Naive B cell (primary cell): ENCODE results near the gene ATP5F1D. TPM values are rescaled to one million over a fixed set of nuclear protein-coding genes. Genes with fewer than 3 reads are reported as not detected.

Source experiments
- ATAC-seq, 2 donors: fragments of 150-1000 bp; cut with Tn5 transposase; 2 replicates each; pipeline ENCODE4 v1.10.0; 2021; ENCODE audit warnings: low read depth in 2 of 2, mild to moderate bottlenecking in 2 of 2, moderate library complexity in 2 of 2
- DNase-seq: peaks from one replicate; pipeline ENCODE4 v3.0.0; 2022
- H3K27ac Mint-ChIP-seq, 6 donors: one replicate each; pipeline ENCODE4 v1.8.0; 2020 to 2022; ENCODE audit warnings: mild to moderate bottlenecking in 6 of 6, mixed read lengths in 6 of 6, moderate library complexity in 5 of 6, inconsistent platforms in 2 of 6
- H3K27me3 Mint-ChIP-seq, 3 donors: one replicate each; pipeline ENCODE4 v1.8.0; 2021 to 2022; ENCODE audit warnings: mixed read lengths in 3 of 3, mild to moderate bottlenecking in 1 of 3
- H3K36me3 Mint-ChIP-seq, 2 donors: one replicate each; pipeline ENCODE4 v1.8.0; 2020 to 2022; ENCODE audit warnings: mixed read lengths in 2 of 2, inconsistent platforms in 1 of 2, mild to moderate bottlenecking in 1 of 2
- H3K4me1 Mint-ChIP-seq, 3 donors: one replicate each; pipeline ENCODE4 v1.8.0; 2020 to 2022; ENCODE audit warnings: mixed read lengths in 3 of 3, inconsistent platforms in 1 of 3, mild to moderate bottlenecking in 1 of 3, moderate library complexity in 1 of 3
- H3K4me3 Mint-ChIP-seq, 8 donors: one replicate each; pipeline ENCODE4 v1.8.0; 2020 to 2022; ENCODE audit warnings: mild to moderate bottlenecking in 8 of 8, mixed read lengths in 8 of 8, moderate library complexity in 8 of 8, inconsistent platforms in 2 of 8
- H3K9me3 Mint-ChIP-seq, 7 donors: one replicate each; pipeline ENCODE4 v1.8.0; 2020 to 2022; ENCODE audit warnings: mixed read lengths in 7 of 7, mild to moderate bottlenecking in 5 of 7, inconsistent platforms in 2 of 7, moderate library complexity in 1 of 7
- polyA plus RNA-seq, 6 donors: library from polyadenylated mRNA; unstranded; fragments of 300-500 nt; fragmentation: Illumina TruSeq; gene quantifications; one replicate each; pipeline ENCODE4 v1.2.3, GENCODE V29; 2021; ENCODE audit warnings: low read depth in 6 of 6

The ATP5F1D gene
- polyA plus RNA-seq, 6 donors from 2014 or later: 132 to 222 (median 199) TPM

GRCh38 chr19:1272423-1273262 lies 31.1 kb downstream of the ATP5F1D start:
- Mint-ChIP-seq H3K4me3 (peak overlapping the region; percentile 15 to 96 (median 62)), H3K4me1 (peaks cover 56 to 66% (median 65%) of the 10 kb centered on the region in 3 donors), H3K27ac (peak overlapping the region; percentile 56 to 97 (median 87)), H3K36me3 (peaks cover 0 to 5% of the 10 kb centered on the region in 2 donors), H3K27me3 (no peaks in the 10 kb centered on the region), H3K9me3 (no peaks in the 10 kb centered on the region)
- DNase-seq (no peak), ATAC-seq (no peak)

GRCh38 chr19:1273263-1274041 lies 31.9 kb downstream of the ATP5F1D start:
- Mint-ChIP-seq H3K9me3 (no peaks in the 10 kb centered on the region), H3K27ac (peak overlapping the region; percentile 86 to 98 (median 91)), H3K27me3 (no peaks in the 10 kb centered on the region), H3K36me3 (peaks cover 0 to 5% of the 10 kb centered on the region in 2 donors), H3K4me1 (peaks cover 51 to 64% (median 63%) of the 10 kb centered on the region in 3 donors), H3K4me3 (peak overlapping the region; percentile 32 to 96 (median 68))
- ATAC-seq (no peak), DNase-seq (no peak)

- H3K27ac Mint-ChIP-seq: peak overlapping the region; percentile 76 to 98 (median 91)
- H3K27me3 Mint-ChIP-seq: no peaks in the 10 kb centered on the region
- ATAC-seq: no peak
- H3K36me3 Mint-ChIP-seq: peaks cover 0 to 5% of the 10 kb centered on the region in 2 donors
- H3K4me1 Mint-ChIP-seq: peaks cover 44 to 62% (median 57%) of the 10 kb centered on the region in 3 donors
- no peaks in the 10 kb centered on the region for H3K9me3 Mint-ChIP-seq
- DNase-seq: no peak
- H3K4me3 Mint-ChIP-seq: peak overlapping the region; percentile 32 to 96 (median 74)
These were observed 32.7 kb downstream of the ATP5F1D start for GRCh38 chr19:1274081-1274851.

GRCh38 chr19:1274852-1275259 lies 33.3 kb downstream of the ATP5F1D start:
- DNase-seq (no peak), ATAC-seq (no peak)
- H3K27me3 Mint-ChIP-seq: no peaks in the 10 kb centered on the region
- H3K9me3 Mint-ChIP-seq: no peaks in the 10 kb centered on the region
- H3K27ac Mint-ChIP-seq: peak overlapping the region in 3 of 6 donors; percentile 88 to 97 (median 89)
- H3K4me1 Mint-ChIP-seq: peaks cover 49 to 66% (median 59%) of the 10 kb centered on the region in 3 donors
- peaks cover 0 to 5% of the 10 kb centered on the region in 2 donors for H3K36me3 Mint-ChIP-seq
- peak overlapping the region in 6 of 8 donors; percentile 67 to 96 (median 73) for H3K4me3 Mint-ChIP-seq

- peak within 1 kb of the TSS; percentile 93 to 99 (median 96) for H3K27ac Mint-ChIP-seq
- peak within 1 kb of the TSS; percentile 79 to 96 (median 86) for H3K4me3 Mint-ChIP-seq
- DNase-seq (peak; percentile 94), ATAC-seq (peak; percentile 81)
- H3K4me1 Mint-ChIP-seq: peaks cover 49 to 66% (median 54%) of the 10 kb centered on the region in 3 donors
- no peaks in the 10 kb centered on the region for H3K27me3 Mint-ChIP-seq
- H3K9me3 Mint-ChIP-seq: no peaks in the 10 kb centered on the region
- peaks cover 0 to 5% of the 10 kb centered on the region in 2 donors for H3K36me3 Mint-ChIP-seq
These were observed 33.9 kb downstream of the ATP5F1D start, which contains the start of gene FAM174C for GRCh38 chr19:1275260-1275975. TSS of gene FAM174C (plus strand) at chr19:1275530. CDS start at chr19:1275550, 20 bp downstream.

- Mint-ChIP-seq H3K9me3 (no peaks in the 10 kb centered on the region), H3K4me1 (peaks cover 43 to 60% (median 47%) of the 10 kb centered on the region in 3 donors), H3K36me3 (peaks cover 0 to 5% of the 10 kb centered on the region in 2 donors), H3K27ac (peak overlapping the region; percentile 93 to 99 (median 96)), H3K4me3 (peak overlapping the region; percentile 79 to 91 (median 86)), H3K27me3 (no peaks in the 10 kb centered on the region)
- no peak for ATAC-seq
- no peak for DNase-seq
These were observed 34.6 kb downstream of the ATP5F1D start for GRCh38 chr19:1275976-1276627.

GRCh38 chr19:1276628-1277022 lies 35.1 kb downstream of the ATP5F1D start:
- peaks cover 40 to 57% (median 43%) of the 10 kb centered on the region in 3 donors for H3K4me1 Mint-ChIP-seq
- peaks cover 0 to 5% of the 10 kb centered on the region in 2 donors for H3K36me3 Mint-ChIP-seq
- no peak for DNase-seq
- no peaks in the 10 kb centered on the region for H3K9me3 Mint-ChIP-seq
- peaks cover 0 to 2% (median 0%) of the 10 kb centered on the region in 3 donors for H3K27me3 Mint-ChIP-seq
- peak overlapping the region; percentile 80 to 97 (median 94) for H3K27ac Mint-ChIP-seq
- ATAC-seq: no peak
- peak overlapping the region; percentile 79 to 91 (median 86) for H3K4me3 Mint-ChIP-seq

- peaks cover 0 to 5% (median 0%) of the 10 kb centered on the region in 3 donors for H3K27me3 Mint-ChIP-seq
- no peak for DNase-seq
- peaks cover 38 to 56% (median 41%) of the 10 kb centered on the region in 3 donors for H3K4me1 Mint-ChIP-seq
- peak overlapping the region in 6 of 8 donors; percentile 79 to 89 (median 84) for H3K4me3 Mint-ChIP-seq
- no peak for ATAC-seq
- H3K27ac Mint-ChIP-seq: peak overlapping the region in 4 of 6 donors; percentile 14 to 97 (median 88)
- H3K36me3 Mint-ChIP-seq: peaks cover 0 to 5% of the 10 kb centered on the region in 2 donors
- no peaks in the 10 kb centered on the region for H3K9me3 Mint-ChIP-seq
These were observed 35.5 kb downstream of the ATP5F1D start for GRCh38 chr19:1277061-1277460.

GRCh38 chr19:1278074-1278473 lies 36.5 kb downstream of the ATP5F1D start:
- Mint-ChIP-seq H3K4me1 (peaks cover 33 to 50% (median 34%) of the 10 kb centered on the region in 3 donors), H3K9me3 (no peaks in the 10 kb centered on the region), H3K27me3 (peaks cover 0 to 9% (median 0%) of the 10 kb centered on the region in 3 donors), H3K27ac (peak overlapping the region in 2 of 6 donors; percentile 7 to 86), H3K36me3 (peaks cover 0 to under 1% of the 10 kb centered on the region in 2 donors), H3K4me3 (peak overlapping the region in 6 of 8 donors; percentile 12 to 72 (median 50))
- ATAC-seq: no peak
- DNase-seq: no peak

GRCh38 chr19:1278713-1279660 lies 37.4 kb downstream of the ATP5F1D start:
- Mint-ChIP-seq H3K9me3 (no peaks in the 10 kb centered on the region), H3K4me1 (peaks cover 25 to 41% (median 29%) of the 10 kb centered on the region in 3 donors), H3K27ac (peak overlapping the region in 3 of 6 donors; percentile 38 to 73 (median 49)), H3K4me3 (peak overlapping the region in 3 of 8 donors; percentile 25 to 82 (median 60)), H3K27me3 (peaks cover 0 to 14% (median 1%) of the 10 kb centered on the region in 3 donors), H3K36me3 (no peaks in the 10 kb centered on the region)
- no peak for ATAC-seq
- no peak for DNase-seq
